Astrocyte of the hippocampus (primary cell): ENCODE results near the gene JMJD4.
A peak's percentile ranks its signal among the peaks of the same experiment; 100 is the strongest.
"Not testable (repeated sequence)": the region's sequence is repeated elsewhere in the genome, so short reads cannot be mapped to it uniquely, and the experiment has no call there.

Experiments used
- DNase-seq: peaks from one replicate; pipeline ENCODE4 v3.0.0; 2011; ENCODE audit warnings: low read depth, low spot score

JMJD4 gene

DNA sequence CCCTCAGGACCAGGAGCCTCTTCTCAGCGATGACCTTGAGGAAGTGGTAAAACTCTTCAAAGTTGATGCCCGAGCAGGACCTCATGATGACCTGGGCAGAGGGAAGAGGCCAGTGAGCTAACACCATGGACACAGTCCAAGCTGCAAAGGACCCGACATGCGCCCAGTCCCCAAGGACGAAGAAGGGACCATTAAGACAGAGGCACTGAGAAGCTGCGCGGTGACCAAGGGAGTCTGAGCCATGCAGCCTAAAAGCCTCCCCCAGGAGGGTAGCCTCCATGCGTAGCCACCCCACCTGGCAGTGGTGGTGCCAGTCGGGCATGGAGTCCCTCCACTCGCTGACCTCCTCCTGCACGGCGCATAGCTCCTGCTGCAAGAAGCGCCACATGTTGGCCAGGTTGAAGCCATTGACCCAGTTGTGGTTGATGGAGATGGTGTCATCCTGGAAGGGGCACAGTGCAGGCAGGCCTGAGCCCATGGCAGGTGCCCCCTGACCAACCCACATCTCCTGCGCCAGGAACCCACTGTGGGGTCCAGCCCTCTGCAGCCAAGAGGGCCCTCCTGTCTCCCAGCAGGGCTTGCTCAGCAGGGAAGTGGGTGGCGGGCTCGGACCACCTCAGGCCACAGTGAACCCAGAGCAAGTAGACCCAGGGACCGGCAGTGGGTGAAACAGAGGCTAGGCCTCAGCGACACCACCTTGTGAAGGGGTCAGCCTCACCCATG, 2.4 kb downstream of the JMJD4 start:
- no peak for DNase-seq

DNA sequence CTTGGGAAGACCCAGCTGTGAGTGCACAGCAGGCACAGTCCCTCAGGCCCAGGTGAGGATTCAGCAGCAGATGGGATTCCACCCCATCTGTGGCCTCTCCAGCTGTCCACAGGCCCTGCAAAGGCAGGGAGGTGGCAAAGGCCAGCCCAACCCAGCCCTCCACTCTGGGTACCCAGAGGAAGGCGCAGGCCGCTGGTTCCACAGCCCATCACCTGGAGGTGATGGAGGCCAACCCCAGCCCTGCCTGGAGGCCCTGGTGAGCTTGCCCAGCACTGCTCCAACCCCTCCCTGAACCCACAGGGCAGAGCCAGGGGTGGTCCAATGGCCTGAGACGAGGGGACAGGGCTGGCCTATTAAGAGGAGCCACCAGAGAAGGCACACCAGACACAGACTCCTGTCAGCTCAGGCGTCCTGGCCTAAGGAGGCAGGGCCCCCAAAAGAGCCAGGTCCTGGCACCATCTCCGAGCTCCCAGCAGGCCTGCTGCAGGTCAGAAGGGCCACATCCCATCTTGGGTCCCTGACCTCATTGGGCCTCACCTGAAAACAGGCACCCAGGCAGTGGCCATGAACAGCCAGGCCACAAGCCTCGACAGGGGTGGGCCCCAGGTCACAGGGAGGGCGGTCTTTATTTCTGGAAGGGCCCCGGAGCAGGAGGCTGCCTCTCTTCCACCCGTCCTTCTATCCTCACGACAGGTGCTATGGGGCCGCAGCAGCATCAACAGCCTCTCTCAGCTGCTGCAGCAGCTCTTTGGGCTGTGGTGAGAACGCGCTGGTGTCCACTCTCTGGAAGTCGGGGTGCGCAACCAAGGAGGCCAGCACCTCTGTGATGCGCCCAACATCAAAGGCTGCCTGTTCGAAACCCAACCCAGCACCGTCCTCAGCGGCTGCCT, 3.2 kb downstream of the JMJD4 start:
- no peak for DNase-seq

DNA sequence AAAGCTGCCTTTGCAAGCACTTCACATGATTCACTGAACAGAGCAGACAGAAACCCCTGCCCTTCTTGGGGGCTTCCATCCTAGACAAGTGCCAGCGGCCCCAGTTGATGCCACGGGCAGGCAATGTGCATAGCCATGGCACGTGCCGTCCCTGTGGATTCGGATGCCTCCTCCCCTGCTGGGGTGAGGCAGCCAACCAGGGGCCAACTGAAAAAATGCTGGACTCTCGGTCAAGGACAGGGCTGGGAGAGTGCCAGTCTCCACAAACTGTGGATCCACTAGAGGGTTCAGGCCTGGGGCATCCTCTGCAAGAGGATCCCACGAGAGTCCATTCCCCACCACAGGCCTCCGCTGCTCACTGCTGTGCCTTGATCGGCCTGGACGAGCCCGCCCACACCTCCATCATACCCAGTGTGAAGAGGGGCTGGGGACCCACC, 3.8 kb downstream of the JMJD4 start:
- no peak for DNase-seq

DNA sequence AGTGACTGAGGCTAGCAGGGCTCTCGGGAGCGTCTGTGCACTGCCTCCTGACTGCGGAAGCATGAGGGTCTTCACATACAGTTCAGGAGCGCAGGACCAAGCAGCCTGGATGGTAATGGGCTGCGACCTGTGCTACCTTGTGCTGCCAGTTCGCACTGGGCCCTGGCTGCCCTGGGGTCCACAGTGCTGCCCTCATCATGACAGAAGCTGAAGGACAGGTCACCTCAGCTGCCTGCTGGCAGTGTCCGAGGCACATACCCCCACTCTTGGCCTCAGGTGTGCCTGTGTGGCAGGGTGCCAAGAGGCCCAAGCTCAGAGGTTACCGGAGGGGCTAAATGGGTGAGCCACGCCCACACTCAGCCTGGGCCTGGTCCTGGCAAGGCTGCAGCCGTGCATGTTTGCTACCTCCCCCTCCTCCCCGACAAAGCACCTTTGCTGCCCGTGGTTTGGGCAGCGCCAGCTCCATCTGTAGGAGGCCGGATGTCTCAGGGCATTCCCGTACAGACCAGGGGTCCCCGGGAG, 4.4 kb downstream of the JMJD4 start:
- no peak for DNase-seq

- DNase-seq, result peak; percentile 80
These were observed 5.0 kb downstream of the JMJD4 start for GRCh38 chr1:227729881-227730629.

DNA sequence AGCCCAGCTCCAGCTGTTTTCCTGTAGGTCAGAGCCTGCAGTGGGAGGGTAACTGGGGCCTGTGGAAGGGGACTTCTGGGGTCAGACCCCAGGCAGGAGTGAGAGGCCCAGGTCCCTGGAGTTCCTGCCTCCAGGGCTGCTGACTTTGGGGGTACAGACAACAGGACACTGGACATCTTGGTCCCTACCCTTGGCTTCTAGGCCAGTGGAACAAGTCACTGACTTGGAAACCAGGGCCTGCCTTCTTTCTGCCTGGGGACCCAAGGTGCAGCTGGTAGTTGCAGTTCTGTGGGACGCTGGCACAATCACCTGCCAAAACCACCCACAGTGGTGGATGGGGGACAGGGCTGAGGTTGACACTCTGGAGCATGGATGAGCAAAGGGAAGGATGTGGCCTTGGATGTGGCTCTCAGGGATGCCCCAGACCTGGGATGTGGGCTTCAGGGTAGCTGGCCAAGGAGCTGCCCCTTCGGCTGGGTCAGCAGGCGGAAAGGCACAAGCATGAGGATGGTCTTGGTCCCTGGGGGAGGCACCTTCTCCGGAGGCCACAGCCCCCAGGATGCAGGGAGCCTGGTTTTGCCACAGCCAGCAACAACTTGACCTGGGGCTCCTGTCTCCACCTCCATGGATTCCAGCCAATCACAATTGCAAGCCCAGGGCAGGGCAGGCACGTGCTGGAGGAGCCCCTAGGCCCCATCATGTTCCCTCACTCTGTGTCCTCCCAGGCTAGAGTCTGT, 5.8 kb downstream of the JMJD4 start:
- DNase-seq, result no peak

DNA sequence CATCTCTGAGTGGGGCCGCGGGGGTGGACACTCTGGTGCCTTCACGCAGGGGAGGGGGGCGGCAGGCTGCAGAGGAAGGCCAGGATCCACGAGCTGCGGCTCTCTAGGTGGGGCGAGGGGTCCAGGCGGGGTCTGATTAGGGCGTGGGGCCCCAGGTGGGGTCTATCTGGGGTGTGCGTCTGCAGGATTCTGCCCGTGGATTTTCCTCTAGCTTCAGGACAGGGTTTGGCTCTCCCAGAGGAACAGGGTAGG, 6.3 kb downstream of the JMJD4 start:
- no peak for DNase-seq

DNA sequence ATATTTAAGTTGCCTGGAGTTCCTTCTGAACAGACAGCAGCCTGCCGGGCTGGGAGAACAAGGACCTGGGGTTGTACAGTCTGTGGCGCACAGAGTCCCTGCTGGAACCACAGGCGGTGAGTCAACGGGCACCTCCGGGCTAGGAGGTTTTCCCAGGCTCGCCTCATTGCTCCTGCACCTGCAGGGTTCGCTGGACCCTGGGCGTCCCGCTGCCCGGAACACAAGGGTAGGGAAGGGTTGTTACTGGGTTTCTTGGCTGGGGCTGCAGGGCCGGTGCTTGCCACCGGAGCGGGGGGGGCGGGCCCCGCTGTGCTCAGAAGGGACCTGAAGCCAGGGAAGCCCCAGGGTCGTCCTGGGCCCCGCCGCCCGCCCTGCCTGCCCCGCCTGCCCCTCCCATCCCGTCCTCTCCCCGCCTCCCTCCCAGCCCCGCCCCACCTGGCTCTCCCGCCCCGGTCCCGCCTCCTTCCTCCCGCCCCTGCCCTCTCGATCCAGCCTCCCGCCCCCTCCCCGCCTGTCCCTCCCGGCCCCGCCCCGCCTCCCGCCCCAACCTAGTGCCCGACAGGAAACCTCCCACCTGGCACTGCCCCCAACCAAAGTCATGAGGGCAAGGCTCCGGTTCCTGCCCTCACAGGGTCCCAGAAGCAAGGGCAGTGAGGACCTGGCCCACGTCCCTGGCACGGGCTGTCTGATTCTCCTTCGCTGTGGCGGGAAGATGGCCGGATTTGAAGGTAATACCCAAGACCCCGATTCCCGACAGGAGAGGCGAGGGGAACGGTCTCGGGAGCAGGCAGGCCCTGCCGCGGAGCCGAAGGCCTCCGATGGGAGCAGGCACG, 6.8 kb downstream of the JMJD4 start:
- peak; percentile 81 for DNase-seq

DNA sequence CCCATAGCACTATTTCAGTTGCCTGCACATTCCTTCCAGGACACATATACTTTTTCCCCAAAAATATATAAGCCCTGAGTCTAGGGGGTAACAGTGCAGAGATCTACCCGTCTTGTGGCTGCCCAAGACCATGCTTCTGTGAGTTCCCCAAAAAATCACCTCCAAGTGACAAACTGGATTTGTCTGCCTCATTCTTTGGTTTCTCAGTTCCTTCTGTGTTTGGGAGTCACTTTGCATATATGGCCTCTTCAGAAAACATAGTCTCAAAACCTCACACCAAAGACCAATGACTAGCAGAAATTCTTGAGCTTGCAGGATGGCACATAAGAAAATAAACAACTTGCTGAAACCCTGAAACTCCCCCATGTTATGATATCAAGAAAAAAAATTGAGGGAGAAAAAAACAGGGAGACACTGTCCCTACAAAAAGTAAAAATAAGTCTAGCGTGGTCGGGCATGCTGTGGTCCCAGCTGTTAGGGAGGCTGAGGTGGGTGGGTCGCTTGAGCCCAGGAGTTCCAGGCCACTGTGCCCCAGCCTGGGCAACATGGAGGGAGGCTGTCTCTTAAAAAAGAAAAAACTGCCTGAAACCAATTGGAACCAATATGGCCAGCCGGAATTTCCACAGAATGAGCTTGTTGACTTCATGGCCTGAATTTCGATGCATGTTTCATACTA, 8.0 kb downstream of the JMJD4 start:
- DNase-seq, result no peak

GRCh38 chr1:227726318-227726717, 8.8 kb downstream of the JMJD4 start:
- no peak for DNase-seq

DNA sequence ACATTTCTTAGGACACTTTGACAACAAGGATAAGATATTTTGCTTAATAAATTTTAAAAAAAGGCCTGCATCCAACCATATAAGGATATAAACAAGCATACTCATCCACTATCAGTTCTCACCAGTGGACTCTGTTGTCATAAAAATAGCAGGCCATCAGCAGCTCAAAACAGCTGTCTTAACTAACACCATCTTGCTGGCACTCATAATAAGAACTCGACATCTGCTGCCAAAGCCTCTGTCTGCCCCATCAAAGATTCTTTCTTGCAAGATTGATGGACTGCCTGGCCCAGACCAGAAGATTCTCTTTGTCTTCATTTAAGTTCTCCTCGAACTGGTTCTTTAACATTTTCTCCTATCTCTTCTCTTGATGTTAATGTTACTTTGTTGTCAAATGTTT, 10.1 kb downstream of the JMJD4 start:
- no peak for DNase-seq

GRCh38 chr1:227723474-227723873, 11.6 kb downstream of the JMJD4 start:
- no peak for DNase-seq

DNA sequence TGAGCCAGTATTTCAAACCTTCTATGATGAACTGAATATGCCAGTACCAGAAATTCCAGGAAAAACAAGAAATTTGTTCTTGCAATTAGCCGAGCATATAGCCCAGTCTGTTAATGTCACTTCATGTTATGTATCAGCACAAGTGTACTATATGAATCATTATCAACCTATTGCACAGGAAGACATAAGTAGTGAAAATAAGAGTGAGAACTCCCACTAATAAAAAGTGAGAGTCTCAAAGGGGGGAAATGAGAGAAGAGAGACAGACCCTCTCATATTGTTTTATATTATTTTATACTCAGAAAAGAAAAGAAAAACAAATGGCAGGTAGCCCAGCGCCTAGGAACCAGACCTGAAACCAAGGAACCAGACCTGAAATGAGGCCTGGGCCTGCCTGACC, 16.2 kb downstream of the JMJD4 start:
- DNase-seq, result no peak

DNA sequence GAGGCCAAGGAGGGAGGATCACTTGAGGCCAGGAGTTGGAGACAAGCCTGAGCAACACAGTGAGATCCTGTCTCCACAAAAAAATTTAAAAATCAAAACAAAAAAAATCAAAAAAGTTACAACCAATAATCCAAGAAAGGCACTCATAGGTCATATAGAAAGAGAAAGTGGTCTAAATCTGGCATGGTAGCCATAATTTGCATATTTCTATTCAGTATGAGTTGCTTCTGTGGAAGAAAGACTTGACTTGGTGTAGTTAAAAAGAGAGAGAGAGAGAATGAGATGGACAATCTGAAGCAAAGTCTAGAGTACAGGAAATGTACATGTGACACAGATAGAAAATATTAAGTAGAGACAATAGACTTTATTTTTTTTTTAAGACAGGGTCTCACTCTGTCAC, 22.5 kb downstream of the JMJD4 start:
- DNase-seq, result no peak

DNA sequence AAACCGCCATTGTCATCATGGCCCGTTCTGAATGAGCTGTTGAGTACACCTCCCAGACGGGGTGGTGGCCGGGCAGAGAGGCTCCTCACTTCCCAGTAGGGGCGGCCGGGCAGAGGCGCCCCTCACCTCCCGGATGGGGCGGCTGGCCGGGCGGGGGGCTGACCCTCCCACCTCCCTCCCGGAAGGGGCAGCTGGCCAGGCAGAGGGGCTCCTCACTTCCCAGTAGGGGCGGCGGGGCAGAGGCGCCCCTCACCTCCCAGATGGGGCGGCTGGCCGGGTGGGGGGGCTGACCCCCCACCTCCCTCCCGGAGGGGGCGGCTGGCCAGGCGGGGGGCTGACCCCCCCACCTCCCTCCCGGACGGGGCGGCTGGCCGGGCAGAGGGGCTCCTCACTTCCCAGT, 24.6 kb downstream of the JMJD4 start:
- DNase-seq, result not testable (repeated sequence)

- no peak for DNase-seq
These were observed 25.7 kb downstream of the JMJD4 start for GRCh38 chr1:227709451-227709850.

DNA sequence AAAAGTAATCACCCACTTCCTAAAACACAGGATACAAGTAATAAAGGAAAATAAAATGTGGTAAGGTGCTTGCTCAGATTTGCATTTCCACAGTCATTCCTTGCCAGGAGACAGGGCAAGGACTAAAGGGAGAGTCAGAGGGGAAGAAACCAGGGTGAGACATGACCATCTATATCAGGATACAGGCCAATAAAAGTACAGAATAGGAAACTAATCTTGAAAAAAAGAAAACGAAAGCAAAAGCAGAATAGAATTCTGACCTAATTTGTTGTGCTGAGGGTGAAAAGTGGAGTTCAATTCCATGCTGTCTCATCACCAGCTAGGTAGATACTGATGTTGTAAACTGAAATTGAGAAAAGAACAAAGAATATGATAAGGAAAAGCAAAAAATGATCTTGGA, 27.3 kb downstream of the JMJD4 start:
- no peak for DNase-seq

GRCh38 chr1:227701631-227702030, 33.5 kb downstream of the JMJD4 start:
- DNase-seq, result not testable (repeated sequence)

DNA sequence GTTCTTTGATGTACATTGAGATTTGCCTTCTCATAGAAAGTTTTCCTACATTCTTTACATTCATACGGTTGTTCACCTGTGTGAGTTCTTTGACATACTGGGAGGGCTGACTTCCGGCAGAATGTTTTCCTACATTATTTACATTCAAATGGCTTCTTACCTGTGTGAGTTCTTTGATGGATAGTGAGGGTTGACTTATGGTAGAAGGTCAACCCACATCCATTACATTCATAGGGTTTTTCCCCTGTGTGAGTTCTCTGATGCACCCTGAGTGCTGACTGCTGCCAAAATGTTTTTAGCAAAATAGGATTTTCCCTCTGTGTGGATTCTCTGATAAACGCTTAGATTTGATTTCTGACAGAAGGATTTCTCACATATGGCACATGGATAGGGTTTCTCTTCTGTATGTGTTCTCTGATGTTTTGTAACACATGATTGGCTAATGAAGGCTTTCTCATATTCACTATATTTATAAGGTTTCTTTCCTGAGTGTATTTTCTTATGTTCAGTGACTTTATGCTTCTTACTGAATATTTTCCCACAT, 37.7 kb downstream of the JMJD4 start:
- DNase-seq, result no peak

- DNase-seq, result no peak
These were observed 49.3 kb downstream of the JMJD4 start for GRCh38 chr1:227685807-227686206.
